Esophagus muscularis mucosa (tissue), 4 donors: ENCODE measurements around the gene GPBP1. TPM values are rescaled to one million over a fixed set of nuclear protein-coding genes. Genes with fewer than 3 reads are reported as not detected.

Source experiments
- DNase-seq: peaks from one replicate; pipeline ENCODE4 v3.0.0-alpha.2; 2017; ENCODE audit errors: extremely low spot score
- H3K27ac ChIP-seq, 4 donors: fragments of 200-600 bp; sonication (generic); replicated peaks in 1 of 4; 1 replicate in 3 of 4; 2 replicates in 1 of 4; pipeline ENCODE4 v1.5.1; 2016 to 2019; ENCODE audit warnings: mild to moderate bottlenecking in 1 of 4
- H3K27me3 ChIP-seq, 4 donors: fragments of 200-600 bp; sonication (generic); one replicate each; pipeline versions ENCODE4 v1.5.1 to v1.6.0; 2016 to 2019
- H3K36me3 ChIP-seq, 4 donors: fragments of 200-600 bp; sonication (generic); one replicate each; pipeline ENCODE4 v1.5.1; 2016 to 2019
- H3K4me1 ChIP-seq, 4 donors: fragments of 200-600 bp; sonication (generic); one replicate each; pipeline ENCODE4 v1.5.1; 2016 to 2019
- H3K4me3 ChIP-seq, 4 donors: fragments of 200-600 bp; sonication (generic); 1 replicate in 2 of 4; 2 replicates in 2 of 4; pipeline ENCODE4 v1.5.1; 2016 to 2019; ENCODE audit warnings: mild to moderate bottlenecking in 4 of 4, moderate library complexity in 1 of 4
- H3K9me3 ChIP-seq, 4 donors: fragments of 200-600 bp; sonication (generic); 1 replicate in 3 of 4; 2 replicates in 1 of 4; pipeline ENCODE4 v1.5.1; 2016 to 2019
- EP300 ChIP-seq: sonication (generic); formaldehyde crosslinking; IDR thresholded peaks from one replicate; pipeline ENCODE4 v1.6.1; 2017; ENCODE audit warnings: antibody characterized with exemption
- POLR2A ChIP-seq: fragments of 450-650 bp; IDR thresholded peaks from one replicate; pipeline ENCODE4 v1.6.1; 2017; ENCODE audit warnings: antibody characterized with exemption, moderate library complexity, mild to moderate bottlenecking, low read depth
- POLR2AphosphoS5 ChIP-seq, 2 donors: sonication (generic); formaldehyde crosslinking; IDR thresholded peaks; one replicate each; pipeline ENCODE4 v1.6.1; 2017; ENCODE audit warnings: antibody characterized with exemption in 2 of 2
- WGBS: methylation state at CpG from one replicate; pipeline ENCODE4 v1.1.5; 2018; 5-methylcytosine and 5-hydroxymethylcytosine counted together
- intact Hi-C: fragments of 100-400 bp; cut with DNase I; formaldehyde crosslinking; loops from one replicate; pipeline ENCODE4 v1.15.1; 2023
- total RNA-seq, 4 donors: library from RNA; depleted of rRNA; stranded (reverse); fragments of >200 nt; gene quantifications; one replicate each; pipeline versions ENCODE4 v1.1.0 to v1.2.1, GENCODE V29; 2016
- TF ChIP-seq, protein P1 (sequence below), 3 experiments: fragments of 200-600 bp in 2 of 3; fragments of 450-650 bp in 1 of 3; sonication (generic) in 2 of 3; IDR thresholded peaks; one replicate each; pipeline ENCODE4 v1.5.1; 2017 to 2019; ENCODE audit warnings: antibody characterized with exemption in 3 of 3, mild to moderate bottlenecking in 2 of 3, moderate library complexity in 1 of 3

The GPBP1 gene
- total RNA-seq, 4 donors from 2014 or later = 41.8 to 54.0 (median 48.6) TPM

DNA sequence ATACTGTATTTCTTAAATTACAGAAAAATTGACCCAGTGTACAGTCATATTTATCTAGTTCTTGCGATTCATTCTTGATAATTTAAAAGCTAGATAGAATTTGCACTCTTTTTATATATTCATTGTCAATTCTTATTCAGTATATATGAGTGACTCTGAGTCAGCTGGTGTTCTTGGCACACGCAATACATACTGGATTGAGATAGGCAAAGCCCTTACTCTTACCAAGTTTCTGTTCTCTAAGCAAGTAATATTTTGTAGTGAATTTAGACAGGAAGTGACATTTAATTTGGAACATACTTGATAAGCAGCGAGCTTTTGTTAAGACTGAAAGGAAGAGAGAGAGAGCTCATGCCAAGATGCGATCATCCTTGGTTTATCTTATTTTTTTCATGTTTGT lies 57.7 kb downstream of the GPBP1 start:
- intact Hi-C loops = no loop called here
- Histone ChIP-seq H3K4me3 (no peak overlapping the region), H3K9me3 (no peaks in the 10 kb centered on the region), H3K27me3 (no peaks in the 10 kb centered on the region), H3K4me1 (peaks cover 0 to 16% (median 14%) of the 10 kb centered on the region in 4 donors), H3K36me3 (peaks cover 15 to 31% (median 20%) of the 10 kb centered on the region in 4 donors), H3K27ac (no peak overlapping the region)
- DNase-seq = no peak
- TF ChIP-seq POLR2A = no peak
- TF ChIP-seq POLR2AphosphoS5 (IDR thresholded peaks at IDR 0.05) = no peak
- TF ChIP-seq, protein P1, sequence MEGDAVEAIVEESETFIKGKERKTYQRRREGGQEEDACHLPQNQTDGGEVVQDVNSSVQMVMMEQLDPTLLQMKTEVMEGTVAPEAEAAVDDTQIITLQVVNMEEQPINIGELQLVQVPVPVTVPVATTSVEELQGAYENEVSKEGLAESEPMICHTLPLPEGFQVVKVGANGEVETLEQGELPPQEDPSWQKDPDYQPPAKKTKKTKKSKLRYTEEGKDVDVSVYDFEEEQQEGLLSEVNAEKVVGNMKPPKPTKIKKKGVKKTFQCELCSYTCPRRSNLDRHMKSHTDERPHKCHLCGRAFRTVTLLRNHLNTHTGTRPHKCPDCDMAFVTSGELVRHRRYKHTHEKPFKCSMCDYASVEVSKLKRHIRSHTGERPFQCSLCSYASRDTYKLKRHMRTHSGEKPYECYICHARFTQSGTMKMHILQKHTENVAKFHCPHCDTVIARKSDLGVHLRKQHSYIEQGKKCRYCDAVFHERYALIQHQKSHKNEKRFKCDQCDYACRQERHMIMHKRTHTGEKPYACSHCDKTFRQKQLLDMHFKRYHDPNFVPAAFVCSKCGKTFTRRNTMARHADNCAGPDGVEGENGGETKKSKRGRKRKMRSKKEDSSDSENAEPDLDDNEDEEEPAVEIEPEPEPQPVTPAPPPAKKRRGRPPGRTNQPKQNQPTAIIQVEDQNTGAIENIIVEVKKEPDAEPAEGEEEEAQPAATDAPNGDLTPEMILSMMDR (IDR thresholded peaks at IDR 0.05) = no peak
- no peak for TF ChIP-seq EP300
- WGBS = 99% methylated on average over 4 of the region's 4 CpGs

DNA sequence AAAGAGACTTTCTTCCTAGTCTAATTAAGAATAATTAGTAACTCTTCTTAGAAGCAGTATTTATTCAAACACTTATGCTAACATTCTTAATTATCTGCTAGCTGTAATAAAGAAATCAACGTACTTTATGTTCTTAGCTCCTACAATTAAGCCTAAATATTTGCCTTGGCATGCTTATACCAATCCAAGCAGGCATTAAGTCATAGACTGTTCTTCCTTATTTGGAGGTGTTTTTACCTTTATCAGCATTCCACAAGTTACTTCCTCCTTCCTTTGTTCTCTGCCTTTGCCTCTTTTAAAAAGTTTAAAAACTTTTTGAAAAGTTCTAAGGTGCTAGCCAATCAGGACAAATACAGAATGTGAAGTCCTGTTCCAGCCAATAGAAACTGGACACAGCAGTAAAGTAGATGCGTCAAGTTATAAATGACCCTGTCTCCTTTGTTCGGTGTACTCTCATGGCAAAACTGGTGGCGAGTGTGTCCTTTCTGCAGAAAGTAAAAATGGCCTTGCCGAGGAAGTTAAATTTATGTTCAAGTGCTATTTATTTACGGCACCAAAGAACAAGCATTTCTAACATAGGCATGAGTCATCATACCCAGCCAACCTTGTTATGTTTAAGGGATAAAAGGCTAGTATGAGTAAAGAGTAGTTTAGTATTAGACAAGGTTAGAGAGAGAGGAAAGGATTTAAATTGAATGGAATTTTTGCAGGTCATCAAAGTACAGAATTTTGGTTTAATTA lies 58.6 kb downstream of the GPBP1 start:
- peaks cover 0 to 16% (median 11%) of the 10 kb centered on the region in 4 donors for H3K4me1 ChIP-seq
- TF ChIP-seq, protein P1 (IDR thresholded peaks at IDR 0.05) = no peak
- TF ChIP-seq POLR2AphosphoS5 (IDR thresholded peaks at IDR 0.05) (no peak), POLR2A (no peak), EP300 (no peak)
- no peaks in the 10 kb centered on the region for H3K27me3 ChIP-seq
- no peak for DNase-seq
- no peak overlapping the region for H3K27ac ChIP-seq
- H3K9me3 ChIP-seq = no peaks in the 10 kb centered on the region
- intact Hi-C loops = no loop called here
- 93% methylated on average over 6 of the region's 6 CpGs for WGBS
- peaks cover 15 to 31% (median 20%) of the 10 kb centered on the region in 4 donors for H3K36me3 ChIP-seq
- no peak overlapping the region for H3K4me3 ChIP-seq

DNA sequence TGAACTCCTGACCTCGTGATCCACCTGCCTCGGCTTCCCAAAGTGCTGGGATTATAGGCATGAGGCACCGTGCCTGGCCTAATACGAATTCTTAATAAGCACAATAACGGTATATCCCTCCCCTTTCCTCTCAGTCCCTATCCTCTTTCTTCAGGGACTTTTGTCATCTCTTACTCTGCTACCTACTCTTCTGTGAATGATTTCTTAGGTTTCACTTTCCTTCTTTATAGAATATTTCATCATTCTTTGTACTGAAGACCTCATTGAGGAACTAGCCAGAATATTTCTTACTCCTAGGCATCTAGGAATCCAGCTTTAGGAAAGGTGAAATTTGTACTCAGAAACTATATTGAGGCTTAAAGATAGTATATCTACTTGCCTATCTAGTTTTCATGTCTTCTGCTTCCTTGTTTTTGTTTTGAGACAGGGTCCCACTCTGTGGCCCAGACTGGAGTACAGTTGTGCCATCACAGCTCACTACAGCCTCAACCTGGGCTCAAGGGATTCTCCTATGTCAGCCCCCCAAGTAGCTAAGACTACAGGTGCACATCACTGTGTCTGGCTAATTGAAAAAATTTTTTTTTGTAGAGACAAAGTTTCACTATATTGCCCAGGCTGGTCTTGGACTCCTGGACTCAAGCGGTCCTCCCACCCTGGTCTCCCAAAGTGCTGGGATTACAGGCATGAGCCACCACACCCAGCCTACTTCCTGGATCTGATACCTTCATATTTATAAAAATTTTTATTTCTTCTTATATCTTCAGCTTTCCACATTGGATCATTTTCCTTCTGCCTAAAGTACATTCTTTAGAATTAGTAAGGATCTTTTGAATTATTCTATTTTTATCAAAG lies 69.7 kb downstream of the GPBP1 start:
- Histone ChIP-seq H3K9me3 (no peaks in the 10 kb centered on the region), H3K4me3 (no peak overlapping the region), H3K36me3 (peaks cover 15 to 37% (median 19%) of the 10 kb centered on the region in 4 donors), H3K27ac (no peak overlapping the region), H3K27me3 (no peaks in the 10 kb centered on the region), H3K4me1 (no peaks in the 10 kb centered on the region)
- 96% methylated on average over 6 of the region's 6 CpGs for WGBS
- TF ChIP-seq, protein P1 (IDR thresholded peaks at IDR 0.05) = no peak
- TF ChIP-seq POLR2AphosphoS5 (IDR thresholded peaks at IDR 0.05) (no peak), EP300 (no peak), POLR2A (no peak)
- DNase-seq = no peak
- intact Hi-C loops = no loop called here

DNA sequence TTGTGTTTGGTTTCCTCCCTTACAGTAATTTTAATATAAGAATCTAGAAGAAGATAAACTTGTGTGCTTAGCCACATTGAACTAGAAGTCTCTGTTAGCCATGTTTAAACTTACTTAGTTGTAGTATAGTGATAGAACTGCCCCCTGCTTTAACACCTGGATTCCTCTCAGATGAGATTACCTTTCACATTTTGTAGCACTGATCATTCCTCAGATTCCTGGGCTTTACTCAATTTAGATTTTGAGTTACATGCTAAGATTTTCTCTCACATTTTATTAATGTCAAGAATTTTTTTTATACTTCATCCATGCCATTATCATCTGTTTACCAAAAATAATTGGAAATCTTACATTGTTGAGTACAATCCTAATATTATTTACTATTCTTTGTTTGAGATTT lies 70.5 kb downstream of the GPBP1 start:
- no peak for TF ChIP-seq EP300
- TF ChIP-seq, protein P1 (IDR thresholded peaks at IDR 0.05) = no peak
- TF ChIP-seq POLR2A = no peak
- no peak for TF ChIP-seq POLR2AphosphoS5 (IDR thresholded peaks at IDR 0.05)
- no peak overlapping the region for H3K27ac ChIP-seq
- no peaks in the 10 kb centered on the region for H3K4me1 ChIP-seq
- no peaks in the 10 kb centered on the region for H3K9me3 ChIP-seq
- H3K36me3 ChIP-seq = peaks cover 19 to 44% (median 25%) of the 10 kb centered on the region in 4 donors
- intact Hi-C loops = no loop called here
- no peaks in the 10 kb centered on the region for H3K27me3 ChIP-seq
- no peak for DNase-seq
- no peak overlapping the region for H3K4me3 ChIP-seq
